H1 (cell line): Measurements from ENCODE around the gene KCNJ5. TPM values are rescaled to one million over a fixed set of nuclear protein-coding genes. Genes with fewer than 3 reads are reported as not detected.

Source experiments
- PHF8 ChIP-seq: fragments of 200-600 bp; sonication (generic); conservative IDR thresholded peaks from 2 replicates; pipeline ENCODE4 v1.7.1; 2012; ENCODE audit warnings: low read depth, mild to moderate bottlenecking, inconsistent platforms, low read length, moderate library complexity
- polyA plus RNA-seq, 7 experiments: library from polyadenylated mRNA; depleted of rRNA in 3 of 7; stranded (reverse) in 5 of 7; unstranded in 2 of 7; fragments of >200 nt in 5 of 7; fragments of 200-250 nt in 2 of 7; gene quantifications; 1 replicate in 5 of 7; 2 replicates in 1 of 7; 4 replicates in 1 of 7; pipeline versions ENCODE4 v1.2.1 to v1.2.3, GENCODE V29; 2011 to 2013; ENCODE audit warnings: missing spikeins in 2 of 7, mixed read lengths in 2 of 7
- total RNA-seq: library from RNA; stranded (reverse); fragmentation: NEBNext Ultra II Directional; extraction: Animal tissue kit (Norgen Biotek cat#: 25700); gene quantifications from 2 replicates; pipeline ENCODE4 v1.2.1, GENCODE V29; 2021
- TF ChIP-seq, protein P1 (sequence below), 3 experiments: IDR thresholded peaks; 1 replicate in 2 of 3; 2 replicates in 1 of 3; pipeline versions ENCODE4 v1.5.1 to v1.6.1; 2011; ENCODE audit warnings: low read length in 3 of 3, mild to moderate bottlenecking in 3 of 3, inconsistent platforms in 2 of 3, low read depth in 1 of 3, moderate library complexity in 1 of 3; ENCODE audit not compliant: insufficient read depth in 1 of 3; ENCODE audit errors: control extremely low read depth in 1 of 3

The KCNJ5 gene
- total and polyA plus RNA-seq, 2 of the 8 experiments (the other 6 are each of a cell fraction or from before 2014, with no cell fraction given), result 0.05 TPM; not detected in 1

DNA sequence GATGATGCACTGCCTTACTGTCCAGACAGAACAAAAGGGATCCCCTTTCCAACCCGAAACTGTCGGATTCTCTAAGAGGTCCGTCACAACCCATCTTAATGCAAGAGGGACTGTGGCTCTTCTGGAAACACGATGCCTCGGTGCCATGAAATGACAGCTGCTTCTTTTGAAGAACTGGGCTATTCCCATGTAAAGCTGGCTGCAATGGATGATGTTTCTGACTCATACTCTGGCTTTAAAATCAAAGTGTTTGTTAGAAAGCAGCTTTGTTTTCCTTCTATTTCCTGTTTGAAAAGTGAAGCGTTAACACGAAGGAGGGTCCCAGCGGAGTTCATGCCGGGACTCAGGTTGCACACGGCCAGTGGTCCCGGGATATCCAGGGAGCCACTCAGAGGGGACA, 48.4 kb downstream of the KCNJ5 start (continued):
- TF ChIP-seq PHF8, result no peak
- TF ChIP-seq, protein P1, sequence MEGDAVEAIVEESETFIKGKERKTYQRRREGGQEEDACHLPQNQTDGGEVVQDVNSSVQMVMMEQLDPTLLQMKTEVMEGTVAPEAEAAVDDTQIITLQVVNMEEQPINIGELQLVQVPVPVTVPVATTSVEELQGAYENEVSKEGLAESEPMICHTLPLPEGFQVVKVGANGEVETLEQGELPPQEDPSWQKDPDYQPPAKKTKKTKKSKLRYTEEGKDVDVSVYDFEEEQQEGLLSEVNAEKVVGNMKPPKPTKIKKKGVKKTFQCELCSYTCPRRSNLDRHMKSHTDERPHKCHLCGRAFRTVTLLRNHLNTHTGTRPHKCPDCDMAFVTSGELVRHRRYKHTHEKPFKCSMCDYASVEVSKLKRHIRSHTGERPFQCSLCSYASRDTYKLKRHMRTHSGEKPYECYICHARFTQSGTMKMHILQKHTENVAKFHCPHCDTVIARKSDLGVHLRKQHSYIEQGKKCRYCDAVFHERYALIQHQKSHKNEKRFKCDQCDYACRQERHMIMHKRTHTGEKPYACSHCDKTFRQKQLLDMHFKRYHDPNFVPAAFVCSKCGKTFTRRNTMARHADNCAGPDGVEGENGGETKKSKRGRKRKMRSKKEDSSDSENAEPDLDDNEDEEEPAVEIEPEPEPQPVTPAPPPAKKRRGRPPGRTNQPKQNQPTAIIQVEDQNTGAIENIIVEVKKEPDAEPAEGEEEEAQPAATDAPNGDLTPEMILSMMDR (IDR thresholded peaks at IDR 0.05; ENCODE audit: control extremely low read depth in 1 of 3, insufficient read depth in 1 of 3, low read depth in 1 of 3, low read length in 3 of 3), result no peak
